ENCODE results near the gene TACC2. TPM values are rescaled to one million over a fixed set of nuclear protein-coding genes. Genes with fewer than 3 reads are reported as not detected.
"Not testable (repeated sequence)": the region's sequence is repeated elsewhere in the genome, so short reads cannot be mapped to it uniquely, and the experiment has no call there.

Gene TACC2
- total and polyA plus RNA-seq, 2 experiments from 2014 or later = 4.3 to 16.7 TPM

DNA sequence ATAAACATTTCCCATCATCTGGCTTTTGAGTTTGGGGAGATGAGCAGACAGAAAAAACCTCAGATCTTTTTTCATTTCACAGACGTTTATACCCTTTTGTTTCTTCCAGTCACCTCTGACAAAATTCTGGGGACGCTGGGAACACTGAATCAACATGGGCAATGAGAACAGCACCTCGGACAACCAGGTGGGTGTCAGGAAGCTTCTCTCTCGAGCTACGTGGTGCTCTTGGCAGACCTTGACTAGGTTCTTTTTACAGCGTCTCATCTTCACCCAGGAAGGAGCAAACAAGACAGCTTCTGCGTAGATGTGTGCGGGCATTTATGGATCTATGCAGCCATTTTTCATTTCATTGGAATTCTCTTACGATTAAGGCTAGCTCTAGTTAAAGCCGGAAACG lies 32.9 kb downstream of the TACC2 start:
- in situ Hi-C loops (cut with MboI) = no loop called here
- Histone ChIP-seq H3K9ac (0 out of 2 replicates have a peak overlapping the region, but pooled peaks have one; percentile 11), H3K4me3 (peak overlapping the region; percentile 36; the same call in 1 of the 2 replicates), H3K9me3 (ENCODE audit: low read depth) (no peaks in the 10 kb centered on the region), H3K27ac (no peak overlapping the region), H3K4me1 (ENCODE audit: insufficient read depth) (no peaks in the 10 kb centered on the region), H3K9me2 (ENCODE audit: insufficient read depth) (no peaks in the 10 kb centered on the region), H3K27me3 (replicated peaks; ENCODE audit: insufficient read depth) (peaks cover 10% of the 10 kb centered on the region; the same call in 1 of the 2 replicates), H3K36me3 (ENCODE audit: low read depth) (no peaks in the 10 kb centered on the region), H2AFZ (peak overlapping the region; percentile 45), H3K79me2 (ENCODE audit: insufficient read depth) (no peaks in the 10 kb centered on the region), H3K4me2 (ENCODE audit: unreplicated experiment) (peak overlapping the region; percentile 65), H3F3A (ENCODE audit: insufficient read depth) (no peaks in the 10 kb centered on the region), H4K20me1 (ENCODE audit: insufficient read depth) (no peaks in the 10 kb centered on the region)
- TF ChIP-seq EZH2 (IDR thresholded peaks at IDR 0.05; ENCODE audit: insufficient read depth, poor library complexity, severe bottlenecking) = no peak
- TF ChIP-seq EZH2phosphoT487 (IDR thresholded peaks at IDR 0.05; ENCODE audit: insufficient read depth, low read depth) = no peak
- DNase-seq = no peak
- WGBS, 2 experiments (ENCODE audit: low coverage in 1 of 2, low lambda C conversion rate in 2 of 2, missing lambda C conversion rate in 2 of 2) = 63 to 65% methylated on average over 11 of the region's 11 CpGs

- no peaks in the 10 kb centered on the region for H3F3A ChIP-seq (ENCODE audit: insufficient read depth)
- no peaks in the 10 kb centered on the region for H3K4me1 ChIP-seq (ENCODE audit: insufficient read depth)
- H3K9me3 ChIP-seq (ENCODE audit: low read depth) = no peaks in the 10 kb centered on the region
- H3K4me2 ChIP-seq (ENCODE audit: unreplicated experiment) = no peak overlapping the region
- H3K9me2 ChIP-seq (ENCODE audit: insufficient read depth) = no peaks in the 10 kb centered on the region
- no peak overlapping the region for H3K9ac ChIP-seq
- H3K36me3 ChIP-seq (ENCODE audit: low read depth) = no peaks in the 10 kb centered on the region
- no peak for DNase-seq
- H2AFZ ChIP-seq = no peak overlapping the region
- WGBS, 2 experiments (ENCODE audit: low coverage in 1 of 2, low lambda C conversion rate in 2 of 2, missing lambda C conversion rate in 2 of 2) = 89% methylated on average over 4 of the region's 4 CpGs
- H3K27ac ChIP-seq = no peak overlapping the region
- no peaks in the 10 kb centered on the region for H4K20me1 ChIP-seq (ENCODE audit: insufficient read depth)
- H3K27me3 ChIP-seq (replicated peaks; ENCODE audit: insufficient read depth) = peaks cover 10% of the 10 kb centered on the region; the same call in 1 of the 2 replicates
- no peak overlapping the region for H3K4me3 ChIP-seq
- TF ChIP-seq EZH2phosphoT487 (IDR thresholded peaks at IDR 0.05; ENCODE audit: insufficient read depth, low read depth) (no peak), EZH2 (IDR thresholded peaks at IDR 0.05; ENCODE audit: insufficient read depth, poor library complexity, severe bottlenecking) (no peak)
- no peaks in the 10 kb centered on the region for H3K79me2 ChIP-seq (ENCODE audit: insufficient read depth)
- in situ Hi-C loops (cut with MboI) = no loop called here
Measured at GRCh38 chr10:122022276-122022675, 33.3 kb downstream of the TACC2 start.

GRCh38 chr10:122023257-122023656 lies 34.3 kb downstream of the TACC2 start:
- in situ Hi-C loops (cut with MboI); H3K4me3 ChIP-seq; H3K4me2 ChIP-seq (ENCODE audit: unreplicated experiment); H3K4me1 ChIP-seq (ENCODE audit: insufficient read depth); DNase-seq; H3K9me3 ChIP-seq (ENCODE audit: low read depth); H3K27ac ChIP-seq; H4K20me1 ChIP-seq (ENCODE audit: insufficient read depth); H3F3A ChIP-seq (ENCODE audit: insufficient read depth); H3K9me2 ChIP-seq (ENCODE audit: insufficient read depth); H3K9ac ChIP-seq; H3K79me2 ChIP-seq (ENCODE audit: insufficient read depth); H3K36me3 ChIP-seq (ENCODE audit: low read depth); H2AFZ ChIP-seq: not testable (repeated sequence)
- H3K27me3 ChIP-seq (replicated peaks; ENCODE audit: insufficient read depth) = peaks cover 10% of the 10 kb centered on the region; the same call in 1 of the 2 replicates
- 82 to 88% methylated on average over 7 of the region's 7 CpGs for WGBS, 2 experiments (ENCODE audit: low coverage in 1 of 2, low lambda C conversion rate in 2 of 2, missing lambda C conversion rate in 2 of 2)

GRCh38 chr10:122029499-122030199 lies 40.7 kb downstream of the TACC2 start:
- in situ Hi-C loops (cut with MboI) = no loop called here
- H2AFZ ChIP-seq = no peak overlapping the region
- no peak overlapping the region for H3K27ac ChIP-seq
- DNase-seq = peak; percentile 14
- no peaks in the 10 kb centered on the region for H3K36me3 ChIP-seq (ENCODE audit: low read depth)
- no peak overlapping the region for H3K4me3 ChIP-seq
- H3K9ac ChIP-seq = no peak overlapping the region
- H3K4me2 ChIP-seq (ENCODE audit: unreplicated experiment) = no peak overlapping the region
- H3K4me1 ChIP-seq (ENCODE audit: insufficient read depth) = no peaks in the 10 kb centered on the region
- H4K20me1 ChIP-seq (ENCODE audit: insufficient read depth) = no peaks in the 10 kb centered on the region
- H3K9me2 ChIP-seq (ENCODE audit: insufficient read depth) = no peaks in the 10 kb centered on the region
- TF ChIP-seq EZH2phosphoT487 (IDR thresholded peaks at IDR 0.05; ENCODE audit: insufficient read depth, low read depth) (no peak), EZH2 (IDR thresholded peaks at IDR 0.05; ENCODE audit: insufficient read depth, poor library complexity, severe bottlenecking) (no peak)
- H3K9me3 ChIP-seq (ENCODE audit: low read depth) = no peaks in the 10 kb centered on the region
- H3K79me2 ChIP-seq (ENCODE audit: insufficient read depth) = no peaks in the 10 kb centered on the region
- no peaks in the 10 kb centered on the region for H3F3A ChIP-seq (ENCODE audit: insufficient read depth)
- no peaks in the 10 kb centered on the region for H3K27me3 ChIP-seq (replicated peaks; ENCODE audit: insufficient read depth)
- WGBS, 2 experiments (ENCODE audit: low coverage in 1 of 2, low lambda C conversion rate in 2 of 2, missing lambda C conversion rate in 2 of 2) = 40 to 43% methylated on average over 8 of the region's 8 CpGs
